GM12878 (cell line): ENCODE data around the gene SMC5. TPM values are rescaled to one million over a fixed set of nuclear protein-coding genes. Genes with fewer than 3 reads are reported as not detected.

Experiments used
- ATAC-seq: fragments of 200-7000 bp; cut with Tn5 transposase; 3 replicates; pipeline ENCODE4 v1.9.1; 2020; ENCODE audit warnings: mild to moderate bottlenecking, moderate library complexity
- BruUV-seq: library from RNA; stranded (reverse); fragments of 400-500 nt; replicated peaks from 2 replicates; lab custom pipeline; 2021; lab: Mats Ljungman, UMichigan
- CTCF ChIA-PET: fragments of 300-600 bp; sonication (Branson Sonifier 250); formaldehyde crosslinking; extraction: SDS; loops from one replicate; lab custom pipeline; 2021; ENCODE audit warnings: inconsistent platforms; lab: Yijun Ruan, JAX
- POLR2A ChIA-PET: fragments of 350-600 bp; formaldehyde crosslinking; extraction: SDS; loops from one replicate; lab custom pipeline; 2021; ENCODE audit warnings: inconsistent platforms; lab: Charles Lee
- RAD21 ChIA-PET: fragments of 300-600 bp; sonication (Branson Sonifier 250); formaldehyde crosslinking; loops from one replicate; lab custom pipeline; 2023; ENCODE audit warnings: antibody characterized with exemption; ENCODE audit not compliant: unreplicated experiment; lab: Charles Lee
- SMC1A ChIA-PET: fragments of 300-600 bp; sonication (Branson Sonifier 250); formaldehyde crosslinking; loops from one replicate; lab custom pipeline; 2023; ENCODE audit not compliant: unreplicated experiment, uncharacterized antibody; lab: Charles Lee
- DNase-seq: peaks from one replicate; pipeline ENCODE4 v3.0.0-alpha.2; 2011; ENCODE audit warnings: low read depth, low spot score
- FAIRE-seq: peaks from 3 replicates; lab custom pipeline; 2011; peaks lifted over from hg19 to GRCh38; lab: Jason Lieb, UNC
- H2AFZ ChIP-seq: 2 replicates; pipeline ENCODE4 v1.6.0; 2011; ENCODE audit warnings: low read depth, low read length, control low read depth; ENCODE audit not compliant: control insufficient read depth
- H3K27ac ChIP-seq: 2 replicates; pipeline ENCODE4 v1.5.1; 2011; ENCODE audit warnings: control low read depth; ENCODE audit not compliant: control insufficient read depth, insufficient read depth
- H3K27me3 ChIP-seq, 2 experiments: replicated peaks in 1 of 2; 2 replicates each; pipeline versions ENCODE4 v1.6.0 to v1.6.1; 2011; ENCODE audit warnings: low read length in 1 of 2; ENCODE audit not compliant: control insufficient read depth in 2 of 2, insufficient read depth in 2 of 2
- H3K36me3 ChIP-seq, 2 experiments: 2 replicates each; pipeline ENCODE4 v1.5.1; 2011; ENCODE audit warnings: low read length in 1 of 2; ENCODE audit not compliant: control insufficient read depth in 2 of 2, insufficient read depth in 2 of 2
- H3K4me1 ChIP-seq: 2 replicates; pipeline ENCODE4 v1.6.1; 2011; ENCODE audit warnings: mild to moderate bottlenecking, low read length, moderate library complexity, mixed read lengths; ENCODE audit not compliant: control insufficient read depth, insufficient read depth
- H3K4me2 ChIP-seq: 2 replicates; pipeline ENCODE4 v1.6.0; 2011; ENCODE audit warnings: control low read depth; ENCODE audit not compliant: control insufficient read depth, insufficient read depth
- H3K4me3 ChIP-seq: fragments of 200-600 bp; sonication (generic); 2 replicates; pipeline ENCODE4 v1.5.1; 2016
- H3K79me2 ChIP-seq: 2 replicates; pipeline ENCODE4 v1.6.0; 2011; ENCODE audit warnings: low read length; ENCODE audit not compliant: control insufficient read depth, insufficient read depth
- H3K9ac ChIP-seq: 2 replicates; pipeline ENCODE4 v1.8.0; 2011; ENCODE audit warnings: low read length, control low read depth, mixed read lengths; ENCODE audit not compliant: control insufficient read depth, insufficient read depth
- H3K9me3 ChIP-seq: replicated peaks from 3 replicates; pipeline ENCODE4 v1.5.1; 2011; ENCODE audit warnings: mild to moderate bottlenecking, low read length; ENCODE audit not compliant: control insufficient read depth, insufficient read depth
- H4K20me1 ChIP-seq: 2 replicates; pipeline ENCODE4 v1.6.0; 2011; ENCODE audit not compliant: control insufficient read depth, insufficient read depth
- DPF2 ChIP-seq: fragments of 450-650 bp; IDR thresholded peaks from 2 replicates; pipeline ENCODE4 v1.6.1; 2017; ENCODE audit warnings: mild to moderate bottlenecking
- IKZF1 ChIP-seq: fragments of 450-650 bp; conservative IDR thresholded peaks from 2 replicates; pipeline ENCODE4 v1.6.1; 2017; ENCODE audit warnings: antibody characterized with exemption, mild to moderate bottlenecking
- MEF2B ChIP-seq: fragments of 450-650 bp; IDR thresholded peaks from 2 replicates; pipeline ENCODE4 v1.6.1; 2018; ENCODE audit warnings: mild to moderate bottlenecking, moderate library complexity; ENCODE audit not compliant: partially characterized antibody, poor library complexity, severe bottlenecking
- MLLT1 ChIP-seq: fragments of 450-650 bp; IDR thresholded peaks from 2 replicates; pipeline ENCODE4 v1.6.1; 2016; ENCODE audit warnings: mild to moderate bottlenecking
- RUNX3 ChIP-seq: IDR thresholded peaks from 2 replicates; pipeline ENCODE4 v1.6.1; 2012; ENCODE audit warnings: low read length, inconsistent platforms
- ZBTB33 ChIP-seq: fragments of 450-650 bp; IDR thresholded peaks from 2 replicates; pipeline ENCODE4 v1.6.1; 2017; ENCODE audit warnings: mild to moderate bottlenecking
- ZNF274 ChIP-seq: IDR thresholded peaks from one replicate; pipeline ENCODE4 v1.8.0; 2011; ENCODE audit not compliant: insufficient read length, insufficient read depth
- WGBS: methylation state at CpG from one replicate; pipeline ENCODE4 v1.1.6; 2016; ENCODE audit warnings: low lambda C conversion rate; ENCODE audit not compliant: insufficient replicate concordance, insufficient coverage; ENCODE audit errors: missing lambda C conversion rate; 5-methylcytosine and 5-hydroxymethylcytosine counted together
- in situ Hi-C: fragments of 300-500 bp; cut with MboI; formaldehyde crosslinking; loops from 9 replicates; pipeline ENCODE4 v1.14.3; 2018; ENCODE audit warnings: mixed read lengths
- intact Hi-C: fragments of 100-400 bp; cut with micrococcal nuclease; formaldehyde crosslinking; loops from one replicate; pipeline ENCODE4 v1.14.2; 2022; ENCODE audit not compliant: unreplicated experiment
- polyA plus RNA-seq, 11 experiments: library from polyadenylated mRNA; depleted of rRNA in 4 of 11; unstranded in 6 of 11; stranded (reverse) in 5 of 11; fragments of >200 nt; fragmentation: Nextera tagmentation in 4 of 11; fragmentation: Illumina TruSeq in 1 of 11; extraction: Ambion mirVana in 4 of 11; extraction: Trizol in 1 of 11; gene quantifications; 1 replicate in 1 of 11; 2 replicates in 10 of 11; pipeline versions ENCODE4 v1.2.1 to v1.2.3, GENCODE V29; 2011 to 2016; ENCODE audit warnings: inconsistent platforms in 2 of 11, missing spikeins in 2 of 11, low read depth in 1 of 11
- total RNA-seq, 4 experiments: library from RNA; depleted of rRNA in 3 of 4; stranded (reverse); fragments of >200 nt in 3 of 4; fragmentation: Illumina TruSeq in 1 of 4; extraction: Trizol in 1 of 4; gene quantifications; 2 replicates each; pipeline versions ENCODE4 v1.2.1 to v1.2.3, GENCODE V29; 2013 to 2021

SMC5 gene
- total and polyA plus RNA-seq, 10 of the 15 experiments (the other 5 are each of a cell fraction or from before 2014, with no cell fraction given), result 6.5 to 47.1 (median 22.9) TPM

- peak overlapping the region; percentile 96; the same call in 1 of the 2 replicates for H2AFZ ChIP-seq
- H3K9ac ChIP-seq, result peak overlapping the region; percentile 98
- DNase-seq, result no peak
- peaks cover 51% of the 10 kb centered on the region for H3K79me2 ChIP-seq
- ChIA-PET CTCF (no interaction called here), POLR2A (no interaction called here), SMC1A (no interaction called here), RAD21 (interaction anchor here (1.1 kb wide), 1 partner anchor 151 kb away, joined by 3 read pairs; no protein-coding TSS in a partner anchor)
- intact Hi-C loops, result no loop called here
- WGBS, result 3% methylated on average over 10 of the region's 10 CpGs
- in situ Hi-C loops, result loop anchor here (25.0 kb wide), 2 partner anchors 497 to 1653 kb away; partner anchors contain the start of genes ABHD17B, C9orf85 and PTAR1
- H3K27ac ChIP-seq, result peak overlapping the region; percentile 93
- TF ChIP-seq DPF2 (peak; percentile 12; the same call in 1 of the 2 replicates), IKZF1 (peak; percentile 10; the same call in 1 of the 2 replicates), MEF2B (no peak), ZNF274 (no peak)
- H3K4me1 ChIP-seq, result peaks cover 14% of the 10 kb centered on the region
- H3K36me3 ChIP-seq, result 0 out of 4 replicates have a peak, but pooled peaks cover 0 to 8% of the 10 kb centered on the region in 2 experiments
- peak overlapping the region; percentile 23 for H3K4me2 ChIP-seq
- ATAC-seq, result no peak
- no peaks in the 10 kb centered on the region for H4K20me1 ChIP-seq
- peak overlapping the region; percentile 85 for H3K4me3 ChIP-seq
- TSS peak; percentile 69 for BruUV-seq
- H3K9me3 ChIP-seq, result no peaks in the 10 kb centered on the region; the same call in 2 of the 3 replicates
- FAIRE-seq, result no peak
- no peaks in the 10 kb centered on the region for H3K27me3 ChIP-seq
These were observed 679 bp downstream of the SMC5 start for GRCh38 chr9:70259512-70259802.

- no peak for FAIRE-seq
- ChIA-PET POLR2A (interaction anchor here (0.8 to 1.1 kb wide), 2 partner anchors 148 to 150 kb away, joined by 3 read pairs; no protein-coding TSS in a partner anchor), RAD21 (interaction anchor here (0.9 to 1.1 kb wide), 2 partner anchors 150 to 342 kb away, joined by 3 read pairs; no protein-coding TSS in a partner anchor), SMC1A (interaction anchor here (1.1 to 1.6 kb wide), 2 partner anchors 13 to 134 kb away, joined by 4 read pairs; no protein-coding TSS in a partner anchor), CTCF (interaction anchor here (0.6 to 1.0 kb wide), 3 partner anchors 104 to 342 kb away, joined by 3 to 4 read pairs (median 4); no protein-coding TSS in a partner anchor)
- Histone ChIP-seq H3K9ac (no peak overlapping the region; the same call in 1 of the 2 replicates), H3K4me3 (peak overlapping the region; percentile 85), H4K20me1 (no peaks in the 10 kb centered on the region), H3K9me3 (no peaks in the 10 kb centered on the region; the same call in 2 of the 3 replicates), H3K4me1 (peaks cover 14% of the 10 kb centered on the region), H3K27me3 (no peaks in the 10 kb centered on the region), H3K36me3 (peaks cover 0 to 11% of the 10 kb centered on the region in 2 experiments; a peak in 1 of 4 replicates), H2AFZ (no peak overlapping the region), H3K79me2 (peaks cover 54% of the 10 kb centered on the region), H3K27ac (peak overlapping the region; percentile 93), H3K4me2 (peak overlapping the region; percentile 23)
- BruUV-seq, result no TSS peak
- in situ Hi-C loops (loop anchor here (5.0 to 25.0 kb wide), 3 partner anchors 157 to 1652 kb away; partner anchors contain the start of genes ABHD17B, C9orf85 and PTAR1), intact Hi-C loops (loop anchor here (5.0 kb wide), 3 partner anchors 37 to 503 kb away; partner anchors contain the start of gene KLF9)
- 93% methylated on average over 26 of the region's 30 CpGs for WGBS
- DNase-seq, result no peak
- ATAC-seq, result no peak
- peak; percentile 90 for TF ChIP-seq ZBTB33
- TF ChIP-seq MLLT1, result peak; percentile 95
- TF ChIP-seq RUNX3, result no peak
These were observed 1.2 kb downstream of the SMC5 start for GRCh38 chr9:70260007-70260443.
